ENCODE measurements around the gene BAD. TPM values are rescaled to one million over a fixed set of nuclear protein-coding genes. Genes with fewer than 3 reads are reported as not detected.

The BAD gene
- total RNA-seq, 1 experiment from 2014 or later: 23.3 TPM

DNA sequence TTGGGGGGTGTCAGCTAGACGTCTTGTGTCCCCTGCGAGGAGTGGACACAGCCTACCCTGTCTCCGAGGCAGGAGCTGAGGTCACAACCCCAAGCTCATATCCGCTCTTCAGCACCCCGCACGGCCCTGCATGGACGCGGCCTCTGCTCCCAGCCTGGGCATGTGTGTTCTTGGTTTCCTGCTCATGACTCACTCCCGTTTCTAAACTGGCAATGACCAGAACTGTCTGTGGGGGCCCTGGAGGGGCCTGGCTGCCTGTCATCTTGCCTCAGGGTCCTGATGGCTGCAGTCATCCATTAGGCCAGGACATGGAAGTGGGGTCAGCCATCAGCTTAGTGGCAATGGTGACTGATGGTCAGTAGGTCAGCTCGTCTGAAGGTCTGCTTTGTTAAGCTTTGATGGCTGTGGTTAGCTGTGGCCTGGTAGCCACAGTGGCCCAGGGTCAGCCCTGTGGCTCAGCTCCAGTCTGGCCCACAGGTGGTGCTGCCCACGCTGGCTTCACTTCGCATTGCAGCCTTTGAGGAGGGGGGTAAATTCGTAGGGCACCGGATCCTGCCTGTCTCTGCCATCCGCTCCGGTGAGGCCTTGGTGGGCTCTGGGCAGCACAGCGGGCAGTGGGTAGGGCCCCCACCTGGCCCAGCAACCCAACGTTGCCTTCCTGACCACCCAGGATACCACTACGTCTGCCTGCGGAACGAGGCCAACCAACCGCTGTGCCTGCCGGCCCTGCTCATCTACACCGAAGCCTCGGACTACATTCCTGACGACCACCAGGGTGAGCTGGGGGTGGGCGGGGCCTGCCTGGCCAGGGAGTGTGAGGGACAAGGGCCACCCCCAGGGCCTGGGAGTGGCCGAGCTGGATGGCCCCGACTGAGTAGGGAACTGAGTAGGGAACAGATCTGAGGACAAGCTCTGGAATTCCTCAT lies 21.2 kb downstream of the BAD start:
- no peak overlapping the region for H2AK5ac ChIP-seq (ENCODE audit: insufficient read length, low read length)
- H3K36me3 Mint-ChIP-seq (ENCODE audit: insufficient read depth in 1 of 3, low read depth in 3 of 3): peaks cover 43 to 84% (median 67%) of the 10 kb centered on the region in 3 experiments
- no peaks in the 10 kb centered on the region for H3K79me2 ChIP-seq (ENCODE audit: insufficient read depth, low read length)
- H4K20me1 ChIP-seq (ENCODE audit: control insufficient read depth, insufficient read depth, insufficient read length): no peaks in the 10 kb centered on the region
- DNase-seq: peak; percentile 62
- H2BK5ac ChIP-seq (ENCODE audit: insufficient read length, low read length): no peak overlapping the region
- H3K79me1 ChIP-seq (ENCODE audit: insufficient read depth, low read depth, low read length, poor library complexity, severe bottlenecking): no peaks in the 10 kb centered on the region
- no peak overlapping the region for H3K23ac ChIP-seq (ENCODE audit: insufficient read length, low read depth, low read length)
- H2BK15ac ChIP-seq (ENCODE audit: low read depth, low read length): no peak overlapping the region
- no peak overlapping the region for H3K9ac ChIP-seq (ENCODE audit: extremely low read depth, insufficient read length, low read length)
- H3K4me3 Mint-ChIP-seq: peak overlapping the region in 1 of 2 experiments; percentile 46; a peak in 2 of 5 replicates
- H3K56ac ChIP-seq (ENCODE audit: insufficient read length, low read depth, low read length): no peak overlapping the region
- no peaks in the 10 kb centered on the region for H3K9me3 ChIP-seq (ENCODE audit: control insufficient read depth, low read depth, low read length)
- WGBS (ENCODE audit: extremely low coverage, insufficient read length, low lambda C conversion rate): no CpG with 5 or more reads among the region's 29 CpGs
- H3K4me2 ChIP-seq (ENCODE audit: insufficient read depth, insufficient read length, low read length): no peak overlapping the region
- H2AFZ ChIP-seq (ENCODE audit: low read length): no peak overlapping the region
- H3K27me3 ChIP-seq (ENCODE audit: insufficient read depth, low read length): no peaks in the 10 kb centered on the region
- H4K8ac ChIP-seq (replicated peaks; ENCODE audit: insufficient read length, low read depth, low read length): no peak overlapping the region
- no peak overlapping the region for H4K5ac ChIP-seq (ENCODE audit: insufficient read length, low read depth, low read length)
- no peak overlapping the region for H4K91ac ChIP-seq (ENCODE audit: insufficient read length, low read depth, low read length)
- H3K23me2 ChIP-seq (ENCODE audit: insufficient read length, low read depth, low read length, poor library complexity, severe bottlenecking): no peaks in the 10 kb centered on the region
- H3K27ac Mint-ChIP-seq: peak overlapping the region; percentile 31 to 77 (median 49); a peak in 3 of 7 replicates
- no peaks in the 10 kb centered on the region for H3K4me1 ChIP-seq (ENCODE audit: insufficient read depth, low read length)
- peaks cover 5 to 12% of the 10 kb centered on the region in 2 experiments; a peak in 3 of 4 replicates for H3K4me1 Mint-ChIP-seq
- H3K27me3 Mint-ChIP-seq (ENCODE audit: low read depth): no peaks in the 10 kb centered on the region
- H3K4ac ChIP-seq (ENCODE audit: low read depth, low read length): no peak overlapping the region
- no peak overlapping the region for H2BK12ac ChIP-seq (ENCODE audit: insufficient read length, low read depth, low read length)
- H3T11ph ChIP-seq (ENCODE audit: low read length): no peak overlapping the region
- H2BK20ac ChIP-seq (ENCODE audit: low read depth, low read length, poor library complexity, severe bottlenecking): no peak overlapping the region
- H3K9me3 Mint-ChIP-seq: no peaks in the 10 kb centered on the region
- no peak overlapping the region for H3K27ac ChIP-seq (ENCODE audit: insufficient read length, low read depth, low read length)
- H3K18ac ChIP-seq (ENCODE audit: insufficient read length, low read depth, low read length): no peak overlapping the region
- TF ChIP-seq, protein P1, sequence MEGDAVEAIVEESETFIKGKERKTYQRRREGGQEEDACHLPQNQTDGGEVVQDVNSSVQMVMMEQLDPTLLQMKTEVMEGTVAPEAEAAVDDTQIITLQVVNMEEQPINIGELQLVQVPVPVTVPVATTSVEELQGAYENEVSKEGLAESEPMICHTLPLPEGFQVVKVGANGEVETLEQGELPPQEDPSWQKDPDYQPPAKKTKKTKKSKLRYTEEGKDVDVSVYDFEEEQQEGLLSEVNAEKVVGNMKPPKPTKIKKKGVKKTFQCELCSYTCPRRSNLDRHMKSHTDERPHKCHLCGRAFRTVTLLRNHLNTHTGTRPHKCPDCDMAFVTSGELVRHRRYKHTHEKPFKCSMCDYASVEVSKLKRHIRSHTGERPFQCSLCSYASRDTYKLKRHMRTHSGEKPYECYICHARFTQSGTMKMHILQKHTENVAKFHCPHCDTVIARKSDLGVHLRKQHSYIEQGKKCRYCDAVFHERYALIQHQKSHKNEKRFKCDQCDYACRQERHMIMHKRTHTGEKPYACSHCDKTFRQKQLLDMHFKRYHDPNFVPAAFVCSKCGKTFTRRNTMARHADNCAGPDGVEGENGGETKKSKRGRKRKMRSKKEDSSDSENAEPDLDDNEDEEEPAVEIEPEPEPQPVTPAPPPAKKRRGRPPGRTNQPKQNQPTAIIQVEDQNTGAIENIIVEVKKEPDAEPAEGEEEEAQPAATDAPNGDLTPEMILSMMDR (conservative IDR thresholded peaks at IDR 0.05): peak; percentile 19; the same call in 1 of the 3 replicates
- no peak overlapping the region; the same call in 1 of the 2 replicates for H3K14ac ChIP-seq (ENCODE audit: insufficient read depth, low read length)
- no peak overlapping the region for H2BK120ac ChIP-seq (ENCODE audit: low read depth, low read length, poor library complexity, severe bottlenecking)
